Measurements from ENCODE around the gene MYL3.

The MYL3 gene

GRCh38 chr3:46899151-46900006 lies 36.1 kb upstream of the MYL3 start:
- DNase-seq, result no peak

GRCh38 chr3:46898321-46899150 lies 35.3 kb upstream of the MYL3 start:
- DNase-seq, result peak; percentile 37

GRCh38 chr3:46897829-46898320 lies 34.6 kb upstream of the MYL3 start:
- DNase-seq, result peak; percentile 8

GRCh38 chr3:46897031-46897430 lies 33.8 kb upstream of the MYL3 start:
- no peak for DNase-seq

- DNase-seq, result no peak
Measured at GRCh38 chr3:46896386-46896785, 33.1 kb upstream of the MYL3 start.

DNA sequence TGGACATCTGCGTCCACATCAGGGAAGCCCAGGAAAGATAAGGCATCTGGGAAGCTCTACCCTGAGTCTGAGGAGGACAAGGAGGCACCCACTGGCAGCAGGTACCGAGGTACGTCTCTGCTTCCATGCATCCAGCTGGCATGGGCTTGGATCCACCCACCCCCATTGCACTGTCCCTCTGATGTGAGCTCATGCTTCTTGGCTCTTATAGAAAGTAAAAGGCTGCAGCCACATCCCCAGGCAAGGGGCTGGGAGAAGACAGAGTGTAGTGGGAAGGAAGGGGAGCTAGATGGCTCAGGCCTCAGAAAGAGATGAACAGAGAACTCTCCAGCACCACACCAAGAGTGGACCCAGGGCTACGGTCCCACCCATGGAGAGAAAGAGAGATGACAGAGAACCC lies 32.5 kb upstream of the MYL3 start:
- DNase-seq, result no peak

DNA sequence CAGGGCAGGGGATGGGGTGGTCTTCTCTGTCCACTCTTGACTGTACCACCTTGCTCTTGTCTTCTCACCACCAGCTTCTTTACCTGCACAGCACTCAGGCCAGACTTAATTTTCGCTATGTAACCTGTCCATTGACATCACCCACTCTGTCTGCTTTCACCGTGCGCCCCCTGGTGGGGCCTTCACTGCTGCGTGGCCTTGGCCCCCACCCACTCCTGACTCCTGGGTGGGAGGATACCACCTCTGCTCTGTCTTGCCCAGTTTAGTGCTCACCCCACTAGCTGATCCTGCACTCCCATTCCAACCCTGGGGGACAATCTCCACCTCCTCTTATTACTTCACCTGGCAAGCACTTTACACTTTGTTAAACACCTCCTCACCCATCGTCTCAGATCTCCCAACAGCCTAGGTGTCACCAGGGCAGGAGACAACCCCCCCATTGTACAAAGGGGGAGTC lies 32.0 kb upstream of the MYL3 start:
- peak; percentile 70 for DNase-seq

DNA sequence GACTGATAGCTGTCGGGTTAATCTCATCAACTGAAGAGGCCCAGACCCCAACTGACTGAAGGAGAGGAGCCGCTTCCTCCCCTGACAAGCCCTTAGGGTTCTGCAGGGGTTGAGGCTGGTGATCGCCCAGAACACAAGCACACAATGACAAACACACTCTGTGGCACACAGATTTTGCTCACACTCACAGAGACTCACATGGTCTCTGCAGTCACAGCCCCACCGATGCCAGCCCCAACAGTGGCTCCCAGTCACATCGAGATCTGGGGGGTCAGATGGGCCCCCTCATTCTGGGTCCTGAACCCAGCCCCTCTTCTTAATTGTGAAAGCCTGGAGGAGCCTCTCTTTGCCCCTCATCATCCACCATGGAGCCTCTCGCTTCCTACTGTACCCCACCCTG lies 31.0 kb upstream of the MYL3 start:
- no peak for DNase-seq

GRCh38 chr3:46893763-46894162 lies 30.5 kb upstream of the MYL3 start:
- DNase-seq, result no peak

- DNase-seq, result no peak
Measured at GRCh38 chr3:46893146-46893748, 30.0 kb upstream of the MYL3 start.

DNA sequence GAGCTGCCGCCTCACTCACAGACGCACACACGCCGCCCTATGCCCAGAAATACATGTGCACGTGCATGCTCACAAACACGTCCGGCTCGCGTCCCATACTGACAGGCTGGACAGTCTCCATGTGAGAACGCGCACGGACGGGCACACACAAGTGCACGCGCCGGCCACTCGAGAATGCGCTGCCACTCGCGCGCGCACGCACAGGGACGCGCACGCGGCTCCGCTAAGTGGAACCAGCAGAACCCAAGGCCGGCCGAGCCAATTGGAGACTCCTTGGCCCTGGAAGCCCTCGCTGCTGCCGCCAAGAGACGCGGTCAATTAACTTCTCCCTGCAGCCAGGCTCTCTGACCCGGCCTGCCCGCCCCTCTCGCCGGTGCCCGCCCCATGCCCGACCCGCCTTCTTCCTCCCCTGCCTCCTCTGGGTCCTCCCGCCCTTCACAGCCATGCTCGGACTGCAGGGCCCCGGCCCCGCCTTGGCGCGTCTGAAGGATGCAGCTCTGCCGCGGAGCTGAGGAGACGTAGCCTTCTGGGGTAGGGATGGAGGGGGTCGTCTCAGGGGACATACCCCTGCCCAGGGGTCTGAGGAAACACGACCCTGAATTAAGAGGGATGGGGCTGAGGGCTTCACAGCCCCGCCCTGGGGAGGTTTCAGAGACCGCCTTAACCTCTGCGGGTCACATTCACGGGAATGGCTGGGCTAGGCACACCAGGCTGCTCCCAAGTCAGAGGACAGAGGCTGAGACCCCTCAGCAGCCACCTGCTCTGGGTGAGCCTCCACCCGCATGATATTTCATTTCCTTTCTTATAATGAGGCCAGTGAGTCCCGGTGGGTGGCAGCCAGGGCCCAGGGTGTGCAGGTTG lies 29.3 kb upstream of the MYL3 start:
- DNase-seq, result peak; percentile 76

GRCh38 chr3:46891132-46891531 lies 27.9 kb upstream of the MYL3 start:
- DNase-seq, result no peak

- no peak for DNase-seq
Measured at GRCh38 chr3:46890132-46890531, 26.9 kb upstream of the MYL3 start.

- no peak for DNase-seq
Measured at GRCh38 chr3:46889381-46890110, 26.3 kb upstream of the MYL3 start.

DNA sequence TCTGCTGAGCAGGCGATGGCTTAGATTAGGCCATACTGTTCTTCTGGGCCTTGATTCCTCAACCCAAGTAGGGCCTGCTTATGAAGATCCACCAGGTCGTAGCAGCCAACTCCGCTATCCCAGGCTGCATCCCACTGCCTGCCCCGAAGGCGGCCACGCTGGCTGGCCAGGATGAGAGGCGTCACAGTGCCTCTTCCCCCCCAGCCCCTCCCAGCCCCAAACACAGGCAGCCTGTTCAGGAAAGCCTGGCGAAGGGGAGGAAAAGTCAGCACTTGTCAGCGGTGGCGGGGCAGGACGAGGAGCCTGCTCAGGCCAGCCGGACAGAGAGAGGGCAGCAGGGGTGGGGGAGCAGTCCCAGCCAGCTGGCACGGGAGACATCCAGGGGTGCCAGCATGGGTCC lies 25.5 kb upstream of the MYL3 start:
- no peak for DNase-seq

GRCh38 chr3:46887980-46888494 lies 24.8 kb upstream of the MYL3 start:
- no peak for DNase-seq

DNA sequence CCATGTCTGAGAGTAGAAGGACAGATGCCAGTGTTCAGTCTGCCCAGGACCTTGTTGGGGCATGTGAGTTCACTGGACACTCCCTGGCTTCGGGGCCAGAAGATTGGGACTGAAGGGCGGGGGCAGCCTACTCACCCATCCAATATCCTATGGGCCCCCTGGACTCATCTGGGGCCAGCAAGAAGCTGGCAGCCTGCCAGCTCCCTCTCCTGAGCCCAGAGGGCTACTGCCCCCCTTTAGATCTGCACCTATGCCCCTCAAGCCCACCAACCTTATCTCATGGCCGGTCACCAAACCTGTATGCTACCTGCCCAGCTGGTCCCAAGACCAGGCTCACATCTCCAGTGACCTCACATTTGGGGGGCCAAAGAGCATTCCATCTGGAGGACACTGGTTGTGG lies 22.4 kb upstream of the MYL3 start:
- no peak for DNase-seq

GRCh38 chr3:46884929-46885328 lies 21.7 kb upstream of the MYL3 start:
- no peak for DNase-seq

DNA sequence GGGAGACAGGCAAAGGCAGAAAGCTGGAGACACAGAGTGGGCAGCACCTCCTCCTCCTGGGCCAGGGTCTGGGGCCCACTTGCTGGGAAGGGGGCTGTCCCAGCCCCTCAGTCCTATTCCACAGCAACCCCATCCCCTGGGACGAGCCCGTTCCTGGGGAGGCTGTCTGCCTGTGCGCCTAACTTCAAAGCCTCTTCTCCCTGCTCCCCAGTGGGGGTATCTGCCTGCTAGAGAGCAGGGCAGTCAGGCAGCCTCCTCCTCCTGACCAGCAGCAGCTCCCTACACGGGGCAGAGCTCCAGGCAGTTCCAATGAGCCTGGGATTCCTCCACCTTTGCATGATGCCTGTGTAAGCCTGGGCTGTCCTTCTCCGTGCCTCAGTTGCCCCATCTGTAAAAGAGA lies 21.2 kb upstream of the MYL3 start:
- DNase-seq, result no peak

DNA sequence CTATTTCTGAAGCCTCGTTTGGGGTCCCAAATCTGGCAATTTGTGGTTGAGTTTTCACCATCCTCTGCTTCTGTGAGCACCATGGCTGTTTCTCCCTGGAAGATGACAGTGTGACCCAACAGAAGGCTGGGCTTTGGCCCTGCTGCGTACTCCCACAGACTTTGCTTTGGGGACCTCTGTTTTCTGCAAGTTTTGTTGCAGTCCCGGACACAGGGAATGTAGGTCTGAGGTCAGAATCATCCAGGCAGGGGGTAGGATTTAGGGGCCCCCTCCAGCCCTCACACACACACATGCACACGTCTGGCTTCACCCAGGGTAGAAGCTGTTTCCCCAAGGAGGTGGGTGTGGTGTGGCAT lies 20.6 kb upstream of the MYL3 start:
- no peak for DNase-seq

DNA sequence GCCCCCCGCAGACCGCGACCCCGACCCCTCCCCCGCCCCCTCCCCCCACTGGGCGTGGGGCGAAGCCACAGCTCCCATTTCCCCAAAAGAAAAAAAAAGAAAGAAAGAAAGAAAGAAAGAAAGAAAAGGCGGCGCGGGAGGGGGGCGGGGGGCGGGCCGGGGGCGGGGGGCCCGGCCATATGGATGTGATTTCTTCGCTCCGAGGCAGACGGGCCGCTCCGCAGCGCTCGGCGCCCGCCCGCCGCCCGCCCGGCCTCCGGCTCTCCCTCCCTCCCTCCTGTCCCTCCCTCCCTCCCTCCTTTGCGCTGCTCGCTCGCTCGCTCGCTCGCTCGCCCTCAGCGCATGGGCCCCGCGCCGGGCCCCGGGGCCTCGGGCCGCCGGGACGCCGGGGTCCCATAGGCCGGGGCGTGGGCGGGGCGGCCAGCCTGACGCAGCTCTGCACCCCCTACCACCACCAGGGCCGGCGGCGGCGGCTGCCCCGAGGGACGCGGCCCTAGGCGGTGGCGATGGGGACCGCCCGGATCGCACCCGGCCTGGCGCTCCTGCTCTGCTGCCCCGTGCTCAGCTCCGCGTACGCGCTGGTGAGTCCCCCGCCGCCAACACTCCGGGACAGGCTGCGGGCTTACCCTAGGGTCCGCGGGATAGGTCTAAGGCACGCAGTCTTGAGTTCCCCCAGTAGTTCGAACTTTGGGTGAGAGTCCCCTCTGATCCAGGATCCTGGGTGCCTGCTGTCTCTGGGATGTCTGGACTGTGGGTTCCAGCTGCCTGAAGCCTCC lies 20.0 kb upstream of the MYL3 start:
- peak; percentile 43 for DNase-seq
